GM20431 (cell line): Measurements from ENCODE around the gene PRR29.
"Not testable (repeated sequence)": the region's sequence is repeated elsewhere in the genome, so short reads cannot be mapped to it uniquely, and the experiment has no call there.

Source experiments
- in situ Hi-C: fragments of 300-500 bp; cut with MseI, MboI; formaldehyde crosslinking; loops from one replicate; pipeline ENCODE4 v1.15.0; 2020; ENCODE audit warnings: low sequenced_read_pairs; ENCODE audit not compliant: unreplicated experiment

Gene PRR29

GRCh38 chr17:63995626-63996025, 2.5 kb upstream of the PRR29 start:
- in situ Hi-C loops: no loop called here

GRCh38 chr17:63996430-63997182, 1.5 kb upstream of the PRR29 start:
- in situ Hi-C loops: no loop called here

- in situ Hi-C loops: no loop called here
These were observed 656 bp upstream of the PRR29 start for GRCh38 chr17:63997341-63998048.

GRCh38 chr17:63998721-63999679, 849 bp downstream of the PRR29 start:
- in situ Hi-C loops: no loop called here

- in situ Hi-C loops: no loop called here
These were observed 1.8 kb downstream of the PRR29 start for GRCh38 chr17:63999680-64000531.

GRCh38 chr17:64001091-64001579, 3.0 kb downstream of the PRR29 start:
- in situ Hi-C loops: no loop called here

GRCh38 chr17:64001763-64002529, 3.8 kb downstream of the PRR29 start:
- in situ Hi-C loops: no loop called here

GRCh38 chr17:64002658-64003525, 4.7 kb downstream of the PRR29 start:
- in situ Hi-C loops: no loop called here

- in situ Hi-C loops: no loop called here
These were observed 5.5 kb downstream of the PRR29 start for GRCh38 chr17:64003526-64004121.

GRCh38 chr17:64004218-64004770, 6.1 kb downstream of the PRR29 start:
- in situ Hi-C loops: no loop called here

- in situ Hi-C loops: no loop called here
These were observed 7.0 kb downstream of the PRR29 start for GRCh38 chr17:64004903-64005733.

GRCh38 chr17:64005734-64006167, 7.6 kb downstream of the PRR29 start:
- in situ Hi-C loops: no loop called here

- in situ Hi-C loops: no loop called here
These were observed 8.4 kb downstream of the PRR29 start for GRCh38 chr17:64006361-64007088.

- in situ Hi-C loops: not testable (repeated sequence)
These were observed 9.1 kb downstream of the PRR29 start for GRCh38 chr17:64007089-64007837.

GRCh38 chr17:64007838-64008282, 9.7 kb downstream of the PRR29 start:
- in situ Hi-C loops: no loop called here
